IPS-20b (cell line): ENCODE measurements around the gene FBXL13.
"Not testable (repeated sequence)": the region's sequence is repeated elsewhere in the genome, so short reads cannot be mapped to it uniquely, and the experiment has no call there.

Source experiments
- H3K27ac ChIP-seq: one replicate; pipeline ENCODE4 v1.5.1; 2013; ENCODE audit warnings: low read length
- H3K27me3 ChIP-seq: 2 replicates; pipeline ENCODE4 v1.6.1; 2013; ENCODE audit warnings: mild to moderate bottlenecking, low read length, inconsistent platforms; ENCODE audit not compliant: insufficient read depth
- H3K36me3 ChIP-seq: 2 replicates; pipeline ENCODE4 v1.6.1; 2013; ENCODE audit warnings: low read depth, mild to moderate bottlenecking, inconsistent platforms, low read length, moderate library complexity; ENCODE audit not compliant: insufficient read depth
- H3K4me1 ChIP-seq: 2 replicates; pipeline ENCODE4 v1.6.1; 2013; ENCODE audit warnings: mild to moderate bottlenecking, control low read depth, inconsistent platforms, low read length, moderate library complexity; ENCODE audit not compliant: insufficient read depth
- H3K4me3 ChIP-seq: 2 replicates; pipeline ENCODE4 v1.5.1; 2013; ENCODE audit warnings: mild to moderate bottlenecking, low read length, inconsistent platforms
- H3K9ac ChIP-seq: 2 replicates; pipeline ENCODE4 v1.6.1; 2013; ENCODE audit warnings: low read depth, mild to moderate bottlenecking, inconsistent platforms, low read length, moderate library complexity
- H3K9me3 ChIP-seq: 2 replicates; pipeline ENCODE4 v1.6.1; 2013; ENCODE audit warnings: mild to moderate bottlenecking, low read depth, low read length, inconsistent platforms; ENCODE audit not compliant: insufficient read depth

Gene FBXL13

DNA sequence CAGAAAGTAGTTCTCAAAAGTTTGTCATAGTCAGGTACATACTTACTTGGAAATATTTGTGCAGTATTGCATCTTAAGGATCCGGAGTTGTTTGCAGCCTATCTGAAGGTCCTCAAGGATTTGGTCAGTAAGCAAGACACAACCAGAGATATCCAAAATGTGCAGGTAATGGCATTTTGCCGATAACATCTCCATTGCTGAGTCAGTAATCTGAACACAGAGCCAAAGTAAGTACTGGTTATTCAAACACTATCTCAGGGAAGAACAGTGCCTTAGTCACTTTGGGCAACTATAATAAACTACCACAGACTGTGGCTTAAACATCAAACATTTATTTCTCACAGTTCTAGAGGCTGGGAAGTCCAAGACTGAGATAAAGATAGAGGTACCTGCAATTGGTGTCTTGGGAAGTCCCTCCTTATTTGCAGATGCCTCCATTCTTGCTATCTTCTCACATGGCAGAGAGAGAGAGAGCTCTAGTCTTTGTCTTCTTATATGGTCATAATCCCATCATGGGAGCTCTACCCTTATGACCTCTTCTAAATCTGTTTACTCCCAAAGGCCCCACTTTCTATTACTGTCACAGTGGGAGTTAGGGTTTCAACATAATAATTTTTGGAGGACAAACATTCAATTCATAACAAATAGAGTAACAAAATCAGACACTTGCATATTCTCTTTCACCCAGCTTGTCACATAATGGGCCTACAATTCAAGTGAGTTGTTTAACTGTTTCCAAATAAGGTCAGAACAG, 252.4 kb downstream of the FBXL13 start:
- H3K27ac ChIP-seq = no peak overlapping the region
- no peak overlapping the region for H3K4me3 ChIP-seq
- H3K9me3 ChIP-seq = no peaks in the 10 kb centered on the region
- no peaks in the 10 kb centered on the region for H3K27me3 ChIP-seq
- no peak overlapping the region for H3K9ac ChIP-seq
- H3K4me1 ChIP-seq = no peaks in the 10 kb centered on the region
- no peaks in the 10 kb centered on the region for H3K36me3 ChIP-seq

DNA sequence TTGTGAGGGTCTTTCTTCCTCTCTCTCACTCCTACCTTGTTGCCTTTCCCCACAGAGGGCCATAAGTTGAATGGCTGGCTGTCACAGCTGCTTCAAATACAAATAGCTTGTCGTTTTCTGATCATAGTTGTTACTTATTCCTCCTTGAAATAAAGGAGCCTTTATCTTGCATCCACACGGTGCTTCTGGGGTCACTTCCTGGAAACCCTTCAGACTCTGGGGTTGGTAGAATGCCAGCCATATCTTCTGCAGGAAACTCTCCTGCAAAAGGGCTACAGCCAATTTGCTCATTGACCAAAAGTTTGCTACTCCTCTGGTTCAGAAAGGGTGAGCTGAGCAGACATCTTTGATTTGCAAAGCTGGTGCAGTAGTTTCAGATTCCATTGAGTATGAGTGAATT, 255.4 kb downstream of the FBXL13 start:
- no peaks in the 10 kb centered on the region for H3K27me3 ChIP-seq
- H3K9me3 ChIP-seq = no peaks in the 10 kb centered on the region
- H3K4me3 ChIP-seq = no peak overlapping the region
- no peaks in the 10 kb centered on the region for H3K4me1 ChIP-seq
- H3K36me3 ChIP-seq = no peaks in the 10 kb centered on the region
- H3K27ac ChIP-seq = no peak overlapping the region
- H3K9ac ChIP-seq = no peak overlapping the region

DNA sequence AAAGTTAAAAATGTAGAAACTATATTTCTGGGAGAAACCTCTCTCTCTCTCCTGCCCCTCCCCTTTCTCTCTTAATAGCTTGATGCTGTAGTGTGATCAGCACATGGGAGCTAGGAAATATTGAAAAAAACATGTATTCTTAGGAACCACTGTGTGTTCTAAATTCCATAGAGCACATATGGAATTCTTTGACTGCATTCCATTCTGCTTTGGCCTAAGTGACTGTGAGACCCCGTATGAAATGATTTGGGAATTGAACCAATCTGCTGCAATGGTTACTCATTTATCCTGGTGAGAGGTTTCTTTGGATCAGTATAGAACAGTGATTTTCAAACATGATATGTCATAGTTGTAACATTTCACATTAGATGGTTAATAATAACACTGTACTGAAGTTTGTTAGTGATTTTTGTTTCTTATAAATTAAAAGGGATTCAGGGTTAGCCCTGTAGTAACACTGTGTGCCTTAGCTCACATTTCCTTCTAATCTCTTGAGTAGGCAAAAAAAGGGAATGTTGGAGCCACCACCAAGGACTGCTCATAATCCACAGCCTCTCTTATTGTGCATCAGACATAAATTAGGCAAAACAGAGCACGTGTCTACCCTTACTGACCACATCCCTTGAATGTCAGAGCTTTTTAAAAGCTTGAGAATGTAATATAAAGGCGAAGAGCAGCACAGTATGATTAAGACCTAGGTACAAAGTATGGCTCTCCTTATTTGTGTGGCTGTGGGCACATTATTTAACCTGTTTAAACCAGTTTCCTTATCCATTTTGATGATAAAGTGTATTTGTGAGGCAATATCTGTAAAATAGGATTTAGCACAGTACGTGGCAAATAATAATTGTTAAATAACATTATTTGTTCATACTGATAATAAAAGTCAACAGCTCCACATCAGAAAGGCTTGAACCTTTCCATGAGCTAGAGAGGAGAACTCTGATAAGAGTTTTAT, 256.7 kb downstream of the FBXL13 start:
- Histone ChIP-seq H3K27me3 (no peaks in the 10 kb centered on the region), H3K9me3 (no peaks in the 10 kb centered on the region), H3K4me3 (no peak overlapping the region), H3K27ac (no peak overlapping the region), H3K4me1 (no peaks in the 10 kb centered on the region), H3K9ac (no peak overlapping the region), H3K36me3 (no peaks in the 10 kb centered on the region)

DNA sequence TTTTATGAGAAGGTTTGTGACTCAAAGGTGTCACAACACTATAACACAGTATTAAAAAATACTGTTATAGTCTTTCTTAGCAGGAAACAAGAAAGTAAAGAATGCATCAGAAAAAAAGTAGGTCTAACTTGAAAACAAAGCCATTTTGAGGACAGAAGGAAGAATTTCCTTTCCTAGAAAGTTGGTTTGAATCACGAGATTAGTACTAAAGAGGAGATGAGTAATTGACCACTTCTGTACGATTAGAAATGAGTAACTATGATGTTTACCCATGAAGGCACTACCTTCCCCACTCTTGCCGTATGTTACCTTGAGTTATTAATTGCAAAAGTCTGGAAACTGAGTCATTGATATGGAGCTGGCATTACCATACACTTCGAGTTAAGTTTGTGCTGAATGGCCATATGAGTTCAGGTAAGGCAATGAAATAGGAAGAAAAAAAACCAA, 260.5 kb downstream of the FBXL13 start:
- no peak overlapping the region for H3K4me3 ChIP-seq
- no peaks in the 10 kb centered on the region for H3K36me3 ChIP-seq
- no peaks in the 10 kb centered on the region for H3K9me3 ChIP-seq
- no peak overlapping the region for H3K27ac ChIP-seq
- H3K9ac ChIP-seq = no peak overlapping the region
- H3K4me1 ChIP-seq = no peaks in the 10 kb centered on the region
- H3K27me3 ChIP-seq = no peaks in the 10 kb centered on the region

DNA sequence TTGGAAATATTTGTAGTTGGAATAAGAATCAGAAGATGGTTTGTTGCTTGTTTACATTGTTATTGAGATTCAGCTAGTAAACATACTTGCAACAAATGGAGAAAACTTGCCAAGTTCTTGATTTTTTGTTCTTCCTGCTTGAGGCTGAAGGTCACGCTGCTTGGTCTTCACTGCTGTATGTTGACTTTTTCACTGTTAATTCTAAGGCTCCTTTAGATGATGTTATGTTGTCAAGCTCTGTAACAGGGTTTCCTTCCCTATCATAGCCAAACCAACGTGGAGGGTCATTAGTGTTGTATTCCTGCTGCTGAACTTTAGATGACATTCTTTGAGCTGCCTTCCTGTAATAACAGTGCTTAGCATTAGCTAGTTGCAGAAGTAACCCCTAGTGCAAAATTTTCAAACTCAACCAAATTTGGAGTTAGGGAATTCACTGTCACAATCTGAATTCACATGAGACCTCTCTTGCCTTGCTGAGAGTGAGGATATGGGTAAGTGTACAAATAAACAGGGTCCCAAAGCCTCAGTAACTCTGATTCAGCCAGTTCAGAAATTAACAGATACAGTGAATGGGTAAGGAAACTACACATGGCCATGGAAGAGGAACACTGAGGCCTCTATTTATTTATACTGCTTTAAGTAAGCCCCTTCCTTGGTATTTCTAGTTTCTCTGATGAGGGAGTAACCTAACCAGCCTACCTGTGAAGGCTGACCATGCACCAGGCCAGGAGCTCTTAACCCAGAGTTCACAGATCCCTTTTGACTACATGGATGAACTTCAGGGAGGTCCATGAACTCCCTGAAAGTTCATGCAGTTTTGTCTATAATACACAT, 261.2 kb downstream of the FBXL13 start:
- H3K27me3 ChIP-seq = no peaks in the 10 kb centered on the region

DNA sequence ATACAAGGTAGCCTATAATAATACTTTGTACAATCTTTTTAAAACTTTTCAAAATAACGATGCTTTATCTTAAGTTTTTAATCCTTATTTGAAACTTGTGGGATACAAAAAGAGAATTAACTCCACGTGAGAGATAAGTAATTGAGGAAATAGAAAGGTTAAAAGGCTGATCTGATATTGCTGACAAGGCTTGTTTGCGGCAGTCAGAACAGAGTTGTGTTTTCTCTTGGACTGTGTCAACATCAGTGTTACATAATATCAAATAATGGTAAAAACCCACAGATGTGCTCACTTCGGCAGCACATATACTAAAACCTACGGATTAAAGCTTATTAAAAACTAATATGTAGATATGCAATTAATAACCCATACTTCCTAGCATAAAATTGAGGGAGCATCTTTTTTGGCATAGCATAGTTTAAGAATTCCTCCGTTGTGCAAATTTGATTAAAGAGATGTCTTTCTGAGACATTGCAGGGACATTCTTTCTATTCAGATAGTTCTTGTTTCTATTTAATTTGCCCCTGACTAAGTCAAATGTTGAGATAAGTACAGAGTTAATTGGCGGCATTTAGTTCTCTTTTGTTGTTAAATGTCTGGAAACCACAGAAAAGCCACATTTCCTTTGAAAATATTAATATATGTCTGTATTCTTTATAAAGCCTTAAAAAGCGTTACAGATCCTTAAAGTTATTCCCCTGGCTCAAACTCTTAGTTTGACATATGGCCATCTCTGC, 262.5 kb downstream of the FBXL13 start:
- Histone ChIP-seq H3K27me3 (no peaks in the 10 kb centered on the region), H3K9ac (no peak overlapping the region), H3K4me3 (no peak overlapping the region), H3K36me3 (no peaks in the 10 kb centered on the region), H3K9me3 (no peaks in the 10 kb centered on the region), H3K4me1 (no peaks in the 10 kb centered on the region), H3K27ac (no peak overlapping the region)

More for the DNA sequence above, 261.2 kb downstream of the FBXL13 start:
- H3K36me3 ChIP-seq = no peaks in the 10 kb centered on the region
- H3K4me1 ChIP-seq = no peaks in the 10 kb centered on the region
- no peak overlapping the region for H3K27ac ChIP-seq
- H3K9ac ChIP-seq = no peak overlapping the region
- no peaks in the 10 kb centered on the region for H3K9me3 ChIP-seq
- no peak overlapping the region for H3K4me3 ChIP-seq

DNA sequence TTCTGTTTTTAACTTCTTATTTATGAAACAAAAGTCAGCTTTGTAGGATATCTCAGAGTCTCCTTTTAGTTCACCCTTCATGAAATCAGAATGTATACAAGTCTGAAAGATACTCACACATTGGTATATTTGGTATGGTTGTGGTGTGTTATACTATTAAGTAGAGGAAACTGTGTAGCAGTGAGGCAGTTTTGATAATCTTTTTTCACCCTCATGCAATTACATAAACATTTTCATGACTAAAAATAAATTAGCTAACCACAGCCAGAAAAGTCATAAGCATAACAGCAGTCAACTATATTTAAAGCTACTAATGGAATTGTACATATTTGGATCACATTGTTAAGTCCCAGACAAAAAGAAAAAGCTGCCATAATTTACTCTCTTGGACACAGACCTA, 263.7 kb downstream of the FBXL13 start:
- H3K4me1 ChIP-seq = no peaks in the 10 kb centered on the region
- H3K4me3 ChIP-seq = no peak overlapping the region
- H3K27me3 ChIP-seq = no peaks in the 10 kb centered on the region
- no peak overlapping the region for H3K9ac ChIP-seq
- no peaks in the 10 kb centered on the region for H3K9me3 ChIP-seq
- H3K27ac ChIP-seq = no peak overlapping the region
- no peaks in the 10 kb centered on the region for H3K36me3 ChIP-seq

DNA sequence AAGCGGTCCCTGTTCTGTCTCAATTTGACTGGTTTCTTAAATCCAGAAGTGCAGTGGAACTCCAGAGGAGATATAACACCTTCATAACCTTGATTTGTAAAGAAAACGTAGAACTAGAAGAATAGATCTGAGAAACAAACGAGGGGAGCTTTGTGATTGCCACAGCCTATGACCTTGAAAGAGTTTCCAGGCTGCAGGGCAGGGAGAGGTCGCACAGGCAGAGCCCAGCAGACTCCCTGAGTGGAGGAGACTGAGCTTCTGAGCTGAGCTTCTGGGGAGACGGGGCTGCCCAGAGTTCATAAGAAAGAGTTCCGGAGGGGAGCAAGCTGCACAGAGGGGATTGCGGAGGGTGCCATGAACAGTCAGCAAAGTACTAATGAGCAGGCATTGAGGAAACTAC, 268.0 kb downstream of the FBXL13 start:
- no peak overlapping the region for H3K9ac ChIP-seq
- H3K4me1 ChIP-seq = no peaks in the 10 kb centered on the region
- no peaks in the 10 kb centered on the region for H3K36me3 ChIP-seq
- no peak overlapping the region for H3K27ac ChIP-seq
- no peaks in the 10 kb centered on the region for H3K27me3 ChIP-seq
- H3K9me3 ChIP-seq = peaks cover 5% of the 10 kb centered on the region; the same call in 1 of the 2 replicates
- H3K4me3 ChIP-seq = no peak overlapping the region

DNA sequence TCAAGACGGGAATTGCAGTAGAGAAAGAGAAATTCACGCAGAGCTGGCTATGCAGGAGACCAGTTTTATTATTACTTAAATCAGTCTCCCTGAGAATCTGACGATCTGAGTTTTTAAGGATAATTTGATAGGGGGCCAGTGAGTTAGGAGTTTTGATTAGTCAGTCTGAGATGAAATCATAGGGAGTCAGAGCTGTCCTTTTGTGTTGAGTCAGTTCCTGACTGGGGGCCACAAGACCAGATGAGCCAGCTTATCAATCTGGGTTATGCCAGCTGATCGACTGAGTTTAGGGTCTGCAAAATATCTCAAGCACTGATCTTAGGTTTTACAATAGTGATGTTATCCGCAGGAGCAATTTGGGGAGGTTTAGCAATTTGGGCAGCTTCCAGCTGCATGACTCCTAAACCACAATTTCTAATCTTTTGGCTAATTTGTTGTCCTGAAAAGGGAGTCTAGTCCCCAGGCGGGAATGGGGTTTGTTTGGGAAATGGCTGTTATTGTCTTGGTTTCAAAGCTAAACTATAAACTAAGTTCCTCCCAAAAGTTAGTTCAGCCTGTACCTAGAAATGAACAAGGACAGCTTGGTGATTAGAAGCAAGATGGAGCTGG, 278.5 kb downstream of the FBXL13 start:
- not testable (repeated sequence) for H3K4me1 ChIP-seq, H3K27me3 ChIP-seq, H3K27ac ChIP-seq, H3K36me3 ChIP-seq, H3K4me3 ChIP-seq, H3K9me3 ChIP-seq, H3K9ac ChIP-seq

DNA sequence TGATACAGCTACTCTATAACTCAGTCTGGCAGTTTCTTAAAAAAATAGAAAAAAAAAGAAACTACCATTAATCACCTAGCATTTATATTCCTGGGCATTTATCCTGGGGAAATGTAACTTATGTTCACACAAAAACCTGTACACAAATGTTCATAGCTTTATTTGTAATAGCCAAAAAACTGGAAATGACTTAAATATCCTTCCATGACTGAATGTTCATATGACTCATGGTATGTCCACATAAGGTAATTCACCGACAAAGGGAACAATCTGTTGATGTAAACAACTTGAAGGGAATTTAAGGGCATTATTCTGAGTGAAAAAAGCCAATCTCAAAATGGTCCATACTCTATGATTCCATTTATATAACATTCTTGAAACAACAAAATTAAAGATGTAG, 280.0 kb downstream of the FBXL13 start:
- H3K27ac ChIP-seq, H3K4me3 ChIP-seq, H3K9ac ChIP-seq, H3K27me3 ChIP-seq, H3K4me1 ChIP-seq, H3K9me3 ChIP-seq, H3K36me3 ChIP-seq: not testable (repeated sequence)

DNA sequence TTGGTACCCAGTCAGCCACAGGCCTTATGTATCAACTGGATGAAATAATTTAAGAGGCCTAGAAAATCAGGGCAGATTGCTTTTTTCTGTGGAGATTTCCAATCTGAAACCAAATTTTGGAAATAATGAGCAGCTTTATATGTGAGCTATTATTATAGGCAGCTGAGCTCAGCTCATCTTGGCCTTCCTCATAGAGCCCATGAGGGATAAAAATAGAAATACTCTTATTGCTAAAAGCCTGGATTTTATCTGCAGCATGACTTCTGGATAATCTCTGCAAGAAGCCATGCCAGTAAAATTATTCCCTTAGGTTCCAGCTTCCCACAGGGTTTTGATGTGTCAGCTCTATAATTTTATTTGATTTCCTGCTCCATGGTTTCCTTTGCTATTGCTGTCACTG, 282.8 kb downstream of the FBXL13 start:
- not testable (repeated sequence) for H3K4me1 ChIP-seq, H3K36me3 ChIP-seq, H3K4me3 ChIP-seq, H3K27me3 ChIP-seq, H3K27ac ChIP-seq, H3K9ac ChIP-seq, H3K9me3 ChIP-seq
